IPS-18a (cell line): ENCODE measurements around the gene MOB3C.

Experiments
- H3K27ac ChIP-seq: one replicate; pipeline ENCODE4 v1.5.1; 2013; ENCODE audit warnings: low read length
- H3K27me3 ChIP-seq: one replicate; pipeline ENCODE4 v1.6.1; 2013; ENCODE audit warnings: mild to moderate bottlenecking, low read length; ENCODE audit not compliant: control insufficient read depth, insufficient read depth
- H3K36me3 ChIP-seq: one replicate; pipeline ENCODE4 v1.6.1; 2013; ENCODE audit warnings: low read depth, low read length; ENCODE audit not compliant: control insufficient read depth
- H3K4me1 ChIP-seq: one replicate; pipeline ENCODE4 v1.6.1; 2013; ENCODE audit warnings: low read depth, low read length; ENCODE audit not compliant: control insufficient read depth
- H3K4me3 ChIP-seq: one replicate; pipeline ENCODE4 v1.5.1; 2013; ENCODE audit warnings: low read length
- H3K9ac ChIP-seq: one replicate; pipeline ENCODE4 v1.6.1; 2013; ENCODE audit warnings: mild to moderate bottlenecking, low read length, moderate library complexity
- H3K9me3 ChIP-seq: one replicate; pipeline ENCODE4 v1.6.1; 2013; ENCODE audit warnings: low read depth, low read length; ENCODE audit not compliant: control insufficient read depth

Gene MOB3C

DNA sequence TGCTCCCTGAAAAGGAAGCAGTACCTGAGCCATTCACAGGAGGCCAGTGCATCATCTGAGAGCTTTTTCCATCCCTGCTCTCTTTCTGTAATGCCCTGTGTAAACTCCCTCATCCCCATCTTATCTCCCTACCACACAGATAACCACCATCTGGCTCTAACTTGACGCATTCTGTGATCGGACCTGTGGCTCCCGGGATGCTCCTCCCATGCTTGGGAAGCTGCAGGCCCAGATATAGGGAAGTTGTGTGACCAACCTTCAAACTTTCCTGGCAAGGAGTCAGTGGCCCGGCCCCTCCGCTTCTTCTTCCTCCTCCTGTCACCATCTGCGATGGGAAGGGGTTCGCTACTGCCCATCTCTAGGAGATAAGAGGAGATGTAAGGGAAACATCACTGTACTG, 33.6 kb downstream of the MOB3C start:
- no peak overlapping the region for H3K27ac ChIP-seq
- H3K9me3 ChIP-seq: no peaks in the 10 kb centered on the region
- H3K4me1 ChIP-seq: peaks cover 3% of the 10 kb centered on the region
- no peak overlapping the region for H3K9ac ChIP-seq
- H3K27me3 ChIP-seq: no peaks in the 10 kb centered on the region
- H3K4me3 ChIP-seq: no peak overlapping the region
- H3K36me3 ChIP-seq: peaks cover 8% of the 10 kb centered on the region

DNA sequence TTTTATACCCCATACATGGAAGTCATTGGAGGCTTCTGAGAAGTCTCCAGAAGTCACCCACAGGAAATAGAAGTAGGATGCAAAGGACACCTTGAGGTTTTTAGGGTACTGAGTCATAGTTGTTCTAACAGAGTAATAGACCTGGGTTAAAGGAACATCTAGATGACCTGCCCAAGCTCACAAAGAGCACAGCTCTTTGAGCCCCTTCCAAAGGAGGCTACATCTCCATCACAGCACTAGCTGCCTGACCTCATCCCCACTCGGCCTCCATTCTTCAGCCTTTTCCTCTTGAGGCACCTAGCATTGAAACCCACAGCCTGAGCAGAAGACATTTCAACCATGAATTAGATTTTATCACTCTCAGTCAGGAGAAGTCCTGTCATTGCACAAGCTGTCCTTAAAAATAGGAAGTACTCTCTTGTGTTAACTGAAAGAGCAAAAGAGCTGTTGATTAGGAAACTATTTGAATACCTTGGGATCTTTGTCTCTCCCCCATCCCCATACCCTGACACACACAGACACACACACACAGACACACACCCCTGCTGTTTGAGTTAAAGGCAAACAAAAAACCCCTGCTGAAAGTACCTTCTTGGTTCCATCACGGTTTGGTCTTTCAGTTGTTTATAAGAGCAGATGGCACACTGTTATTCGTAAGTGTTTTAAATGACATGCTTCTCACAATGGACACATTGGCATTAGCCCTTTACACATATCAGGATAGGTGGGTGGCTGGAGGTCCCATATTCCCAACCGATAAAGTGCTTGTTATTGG, 34.7 kb downstream of the MOB3C start:
- Histone ChIP-seq H3K9ac (no peak overlapping the region), H3K27me3 (no peaks in the 10 kb centered on the region), H3K27ac (no peak overlapping the region), H3K9me3 (no peaks in the 10 kb centered on the region), H3K36me3 (peaks cover 8% of the 10 kb centered on the region), H3K4me1 (peaks cover 3% of the 10 kb centered on the region), H3K4me3 (no peak overlapping the region)

DNA sequence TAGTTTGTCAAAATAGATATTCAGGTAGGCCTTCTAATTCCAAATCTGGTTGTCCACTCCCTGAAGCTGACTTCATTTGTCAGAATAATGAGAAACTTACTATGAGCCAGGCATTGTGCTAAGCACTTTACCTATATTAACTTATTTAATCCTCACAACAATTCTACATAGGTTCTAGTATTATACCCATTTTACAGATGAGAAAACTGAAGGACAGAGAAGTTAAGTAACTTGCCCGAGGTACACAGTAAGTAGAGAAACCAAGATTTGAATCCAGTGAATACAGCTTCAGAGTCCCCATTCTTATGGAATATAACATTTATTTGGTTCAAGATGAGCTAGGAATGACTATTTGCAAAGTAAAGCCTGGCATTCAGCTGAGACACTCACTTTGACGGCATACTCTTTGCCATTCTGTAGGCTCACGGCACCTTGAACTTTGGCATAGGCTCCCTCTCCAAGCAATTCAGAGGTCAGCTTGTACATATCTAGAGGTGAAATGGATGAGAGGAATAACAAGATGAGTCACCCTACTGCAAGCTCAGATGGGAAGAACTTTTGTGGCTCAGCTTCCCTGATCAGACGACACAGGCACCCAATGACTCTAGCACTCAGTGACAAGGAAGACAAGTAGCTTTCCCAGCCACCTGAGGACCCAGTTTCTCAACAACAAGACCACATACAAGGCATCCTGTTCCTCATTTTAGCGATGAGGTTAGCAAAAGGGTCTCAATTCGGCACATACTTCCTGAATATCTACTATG, 36.3 kb downstream of the MOB3C start:
- no peak overlapping the region for H3K27ac ChIP-seq
- H3K9me3 ChIP-seq: no peaks in the 10 kb centered on the region
- H3K27me3 ChIP-seq: no peaks in the 10 kb centered on the region
- H3K36me3 ChIP-seq: peaks cover 8% of the 10 kb centered on the region
- H3K4me3 ChIP-seq: no peak overlapping the region
- H3K9ac ChIP-seq: no peak overlapping the region
- H3K4me1 ChIP-seq: peaks cover 14% of the 10 kb centered on the region

DNA sequence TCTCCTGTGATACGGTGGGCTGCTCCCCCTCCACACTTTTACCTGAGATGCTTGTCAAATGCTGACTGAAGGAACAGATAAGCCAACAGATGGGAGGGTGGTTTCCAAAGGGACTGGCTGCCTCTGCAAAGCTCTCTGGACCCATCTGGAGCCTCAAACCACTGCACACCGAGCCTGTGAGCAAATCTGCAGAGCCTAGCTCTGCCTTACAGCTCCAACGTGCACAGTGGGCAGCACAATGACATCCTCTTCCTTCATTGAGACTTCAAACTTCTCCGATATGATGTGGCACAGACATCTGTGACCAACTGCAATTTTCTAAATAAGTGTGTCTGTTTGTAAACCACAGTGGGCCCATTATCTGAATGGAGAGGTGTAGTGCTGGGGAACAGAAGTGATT, 38.9 kb downstream of the MOB3C start:
- Histone ChIP-seq H3K4me1 (peaks cover 18% of the 10 kb centered on the region), H3K4me3 (no peak overlapping the region), H3K9ac (no peak overlapping the region), H3K27ac (no peak overlapping the region), H3K27me3 (no peaks in the 10 kb centered on the region), H3K9me3 (no peaks in the 10 kb centered on the region), H3K36me3 (peaks cover 8% of the 10 kb centered on the region)

- no peak overlapping the region for H3K27ac ChIP-seq
- no peaks in the 10 kb centered on the region for H3K27me3 ChIP-seq
- H3K9me3 ChIP-seq: no peaks in the 10 kb centered on the region
- peaks cover 15% of the 10 kb centered on the region for H3K4me1 ChIP-seq
- H3K36me3 ChIP-seq: peaks cover 8% of the 10 kb centered on the region
- H3K9ac ChIP-seq: no peak overlapping the region
- H3K4me3 ChIP-seq: no peak overlapping the region
Measured at GRCh38 chr1:46576596-46576995, 40.0 kb downstream of the MOB3C start.

GRCh38 chr1:46575778-46576177, 40.8 kb downstream of the MOB3C start:
- Histone ChIP-seq H3K4me3 (no peak overlapping the region), H3K27ac (no peak overlapping the region), H3K9ac (no peak overlapping the region)

DNA sequence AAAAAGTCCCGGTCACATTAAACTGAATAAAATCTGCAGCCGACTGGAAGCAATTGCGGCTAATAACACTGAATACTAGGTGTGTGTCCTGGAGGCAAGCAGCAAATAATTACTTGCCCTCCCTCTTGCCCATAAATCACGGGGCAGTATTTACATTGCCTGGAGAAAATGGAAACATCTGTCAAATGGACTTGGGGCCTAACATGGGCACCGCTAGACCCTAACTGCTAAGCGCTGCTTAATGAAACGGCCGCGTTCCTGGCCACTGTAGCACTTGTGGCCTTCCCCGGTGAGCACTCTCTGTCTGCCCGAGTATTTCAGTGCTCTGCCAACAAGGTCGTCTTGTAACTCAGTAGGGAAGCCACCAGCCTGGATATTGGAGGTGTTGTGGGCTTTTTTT, 41.3 kb downstream of the MOB3C start:
- peaks cover 15% of the 10 kb centered on the region for H3K4me1 ChIP-seq
- H3K27me3 ChIP-seq: no peaks in the 10 kb centered on the region
- H3K9ac ChIP-seq: no peak overlapping the region
- H3K27ac ChIP-seq: no peak overlapping the region
- H3K36me3 ChIP-seq: peaks cover 8% of the 10 kb centered on the region
- no peaks in the 10 kb centered on the region for H3K9me3 ChIP-seq
- H3K4me3 ChIP-seq: no peak overlapping the region

More at GRCh38 chr1:46575778-46576177, 40.8 kb downstream of the MOB3C start:
- H3K4me1 ChIP-seq: peaks cover 15% of the 10 kb centered on the region
- H3K36me3 ChIP-seq: peaks cover 8% of the 10 kb centered on the region
- no peaks in the 10 kb centered on the region for H3K27me3 ChIP-seq
- H3K9me3 ChIP-seq: no peaks in the 10 kb centered on the region

DNA sequence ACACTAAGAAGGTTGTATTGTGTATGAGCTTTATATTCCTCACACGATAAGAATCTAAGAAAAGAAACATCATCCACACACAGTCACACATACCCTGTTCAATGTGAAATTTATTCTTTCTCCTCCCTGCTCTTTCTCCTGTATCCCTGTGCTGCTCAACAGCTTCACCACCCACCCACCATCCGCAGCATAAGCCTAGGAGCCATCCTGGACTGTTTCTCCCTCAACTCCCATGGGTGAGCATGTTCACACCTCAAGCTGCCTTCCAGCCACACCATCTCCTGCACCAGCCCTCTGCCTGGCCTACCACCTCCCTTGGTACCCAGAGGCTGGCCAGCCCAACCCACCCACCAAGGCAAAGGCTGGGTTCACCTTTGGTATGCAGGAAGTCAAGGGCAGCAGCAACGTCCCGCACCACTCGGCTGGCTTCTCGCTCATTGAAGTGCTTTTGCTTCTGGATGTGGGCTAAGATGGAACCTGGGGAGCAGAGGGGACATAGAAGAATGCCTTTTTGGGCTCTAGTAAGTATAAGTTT, 44.9 kb downstream of the MOB3C start:
- Histone ChIP-seq H3K36me3 (no peaks in the 10 kb centered on the region), H3K27me3 (no peaks in the 10 kb centered on the region), H3K4me1 (peaks cover 21% of the 10 kb centered on the region), H3K9ac (no peak overlapping the region), H3K27ac (no peak overlapping the region), H3K4me3 (no peak overlapping the region), H3K9me3 (no peaks in the 10 kb centered on the region)

GRCh38 chr1:46569884-46570725, 46.5 kb downstream of the MOB3C start:
- Histone ChIP-seq H3K36me3 (no peaks in the 10 kb centered on the region), H3K27ac (no peak overlapping the region), H3K9ac (no peak overlapping the region), H3K4me1 (peaks cover 8% of the 10 kb centered on the region), H3K4me3 (no peak overlapping the region), H3K27me3 (no peaks in the 10 kb centered on the region), H3K9me3 (no peaks in the 10 kb centered on the region)

DNA sequence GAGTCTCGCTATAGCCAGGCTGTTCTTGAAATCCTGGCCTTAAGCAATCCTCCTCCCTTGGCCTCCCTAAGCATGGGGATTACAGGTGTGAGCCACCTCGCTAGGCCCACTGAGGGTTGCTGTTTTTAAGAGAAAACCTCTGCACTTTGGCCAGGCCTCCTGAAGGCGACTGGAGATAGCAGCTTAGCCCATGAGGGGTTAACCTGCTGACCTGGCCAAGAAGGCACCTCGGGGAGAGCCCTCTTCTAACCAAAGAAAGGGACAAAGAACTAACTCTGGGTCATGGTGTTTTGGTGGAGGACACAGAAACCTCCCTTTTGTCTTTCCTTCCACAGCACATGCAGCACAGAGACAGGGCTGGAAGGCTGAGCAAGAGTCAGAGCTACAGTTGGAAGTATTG, 47.5 kb downstream of the MOB3C start:
- Histone ChIP-seq H3K9me3 (no peaks in the 10 kb centered on the region), H3K4me1 (peaks cover 6% of the 10 kb centered on the region), H3K9ac (no peak overlapping the region), H3K36me3 (no peaks in the 10 kb centered on the region), H3K27ac (no peak overlapping the region), H3K4me3 (no peak overlapping the region), H3K27me3 (no peaks in the 10 kb centered on the region)

DNA sequence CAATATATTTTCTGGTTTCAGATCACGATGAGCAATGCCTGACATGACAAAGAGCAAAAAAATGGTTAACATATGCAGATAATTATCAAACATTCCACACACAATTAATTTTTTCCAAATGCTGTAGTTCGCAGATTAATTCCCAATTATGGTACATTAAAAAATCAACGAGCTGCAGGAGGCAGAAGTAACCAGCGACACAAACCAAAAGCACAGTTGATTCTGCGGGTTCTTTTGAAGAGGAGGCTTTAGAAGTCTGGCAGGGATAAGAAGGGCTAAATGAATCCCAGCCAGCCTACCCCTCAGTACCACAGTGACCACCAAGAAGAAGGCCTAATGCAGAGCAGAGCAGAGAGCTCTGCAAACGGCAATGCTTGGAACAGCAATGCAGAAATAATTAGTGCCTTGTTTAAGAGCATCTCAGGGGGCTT, 48.1 kb downstream of the MOB3C start:
- H3K4me1 ChIP-seq: peaks cover 6% of the 10 kb centered on the region
- no peaks in the 10 kb centered on the region for H3K9me3 ChIP-seq

More for the DNA sequence above, 48.1 kb downstream of the MOB3C start:
- H3K9ac ChIP-seq: no peak overlapping the region
- no peak overlapping the region for H3K4me3 ChIP-seq
- H3K27me3 ChIP-seq: no peaks in the 10 kb centered on the region
- no peak overlapping the region for H3K27ac ChIP-seq
- H3K36me3 ChIP-seq: no peaks in the 10 kb centered on the region
